ENCODE data around the gene POFUT2.

POFUT2 gene

DNA sequence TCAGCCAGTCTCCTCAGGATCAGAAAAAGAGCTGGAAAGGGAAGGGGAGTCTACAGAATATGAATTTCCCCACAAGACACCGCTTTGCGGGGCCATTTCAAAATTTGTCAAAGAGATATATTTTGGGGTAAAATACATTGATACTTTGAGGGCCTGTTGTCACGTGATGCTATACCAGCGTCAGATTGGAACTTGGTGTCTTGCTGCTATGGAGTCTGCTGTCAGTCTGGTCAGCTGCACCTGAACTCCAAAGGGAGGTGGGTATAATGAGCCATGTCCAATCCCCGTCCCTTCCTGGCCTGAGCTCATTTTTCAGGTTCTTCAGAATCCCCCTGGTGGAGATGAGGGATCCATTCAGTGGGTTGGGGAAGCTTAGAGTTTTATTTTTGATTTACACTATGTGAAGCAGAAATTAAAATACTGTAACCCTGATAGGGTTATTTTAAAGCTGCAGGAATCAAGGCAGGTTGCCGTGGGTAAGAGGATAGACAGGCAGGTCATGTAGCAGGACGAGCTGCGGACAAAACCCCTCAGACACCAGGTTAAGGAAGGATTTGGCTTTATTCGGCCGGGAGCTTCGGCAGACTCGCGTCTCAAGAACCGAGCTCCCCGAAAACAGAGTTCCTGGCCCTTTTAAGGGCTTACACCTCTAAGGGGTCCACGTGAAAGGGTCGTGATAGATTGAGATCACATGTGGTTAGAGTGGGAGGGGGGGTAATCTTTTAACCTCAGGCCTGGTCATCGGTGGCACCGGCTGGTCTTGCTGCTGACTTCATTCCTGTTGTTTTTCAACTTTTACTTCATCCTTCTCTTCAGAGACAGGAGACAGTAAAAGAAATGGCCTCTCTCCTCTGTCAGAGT lies 2.2 kb upstream of the POFUT2 start:
- no peaks in the 10 kb centered on the region for H3F3A ChIP-seq (ENCODE audit: insufficient read depth, low read length)
- no peak overlapping the region for H3K4me2 ChIP-seq (ENCODE audit: low read length)
- H2AFZ ChIP-seq (ENCODE audit: low read length) = no peak overlapping the region
- H3K9me3 ChIP-seq (ENCODE audit: low read length) = no peaks in the 10 kb centered on the region
- H3K9ac ChIP-seq (ENCODE audit: low read length) = no peak overlapping the region
- no peaks in the 10 kb centered on the region for H4K20me1 ChIP-seq (ENCODE audit: insufficient read depth, low read length)
- H3K4me1 ChIP-seq (ENCODE audit: insufficient read depth, low read length, severe bottlenecking) = peaks cover 6% of the 10 kb centered on the region
- H3K4me3 ChIP-seq (ENCODE audit: low read depth, low read length, poor library complexity, severe bottlenecking) = no peak overlapping the region
- H3K27ac ChIP-seq (ENCODE audit: low read depth, low read length, poor library complexity, severe bottlenecking) = no peak overlapping the region
- TF ChIP-seq, protein P1, sequence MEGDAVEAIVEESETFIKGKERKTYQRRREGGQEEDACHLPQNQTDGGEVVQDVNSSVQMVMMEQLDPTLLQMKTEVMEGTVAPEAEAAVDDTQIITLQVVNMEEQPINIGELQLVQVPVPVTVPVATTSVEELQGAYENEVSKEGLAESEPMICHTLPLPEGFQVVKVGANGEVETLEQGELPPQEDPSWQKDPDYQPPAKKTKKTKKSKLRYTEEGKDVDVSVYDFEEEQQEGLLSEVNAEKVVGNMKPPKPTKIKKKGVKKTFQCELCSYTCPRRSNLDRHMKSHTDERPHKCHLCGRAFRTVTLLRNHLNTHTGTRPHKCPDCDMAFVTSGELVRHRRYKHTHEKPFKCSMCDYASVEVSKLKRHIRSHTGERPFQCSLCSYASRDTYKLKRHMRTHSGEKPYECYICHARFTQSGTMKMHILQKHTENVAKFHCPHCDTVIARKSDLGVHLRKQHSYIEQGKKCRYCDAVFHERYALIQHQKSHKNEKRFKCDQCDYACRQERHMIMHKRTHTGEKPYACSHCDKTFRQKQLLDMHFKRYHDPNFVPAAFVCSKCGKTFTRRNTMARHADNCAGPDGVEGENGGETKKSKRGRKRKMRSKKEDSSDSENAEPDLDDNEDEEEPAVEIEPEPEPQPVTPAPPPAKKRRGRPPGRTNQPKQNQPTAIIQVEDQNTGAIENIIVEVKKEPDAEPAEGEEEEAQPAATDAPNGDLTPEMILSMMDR (IDR thresholded peaks at IDR 0.05; ENCODE audit: low read length) = no peak
- no peak for TF ChIP-seq EZH2 (IDR thresholded peaks at IDR 0.05; ENCODE audit: borderline replicate concordance, low read length)
- no peaks in the 10 kb centered on the region for H3K79me2 ChIP-seq (ENCODE audit: insufficient read depth, low read length)
- H3K27me3 ChIP-seq (ENCODE audit: insufficient read depth, low read length) = no peaks in the 10 kb centered on the region
- H3K36me3 ChIP-seq (ENCODE audit: insufficient read depth, low read length) = peaks cover 7% of the 10 kb centered on the region; the same call in 1 of the 2 replicates
- H3K9me2 ChIP-seq (ENCODE audit: low read depth, low read length) = no peaks in the 10 kb centered on the region

DNA sequence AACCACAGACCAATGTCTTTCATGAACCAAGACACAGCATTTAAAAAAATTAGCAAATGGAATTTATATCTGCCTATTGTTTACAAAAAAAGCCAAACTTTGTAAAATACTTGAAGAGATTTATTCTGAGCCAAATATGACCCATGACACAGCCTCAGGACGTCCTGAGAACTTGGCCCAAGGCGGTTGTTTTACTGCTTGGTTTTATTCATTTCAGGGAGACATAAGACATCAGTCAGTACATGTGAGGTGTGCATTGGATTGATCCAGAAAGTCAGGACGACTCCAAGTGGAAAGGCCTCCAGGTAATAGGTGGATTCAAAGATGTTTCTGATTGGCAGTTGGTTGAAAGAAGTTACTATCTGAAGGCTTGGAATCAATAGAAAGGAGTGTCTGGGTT lies 1.4 kb upstream of the POFUT2 start:
- Histone ChIP-seq H3K27me3 (ENCODE audit: insufficient read depth, low read length) (no peaks in the 10 kb centered on the region), H3K9me2 (ENCODE audit: low read depth, low read length) (no peaks in the 10 kb centered on the region), H3K27ac (ENCODE audit: low read depth, low read length, poor library complexity, severe bottlenecking) (no peak overlapping the region), H3K79me2 (ENCODE audit: insufficient read depth, low read length) (no peaks in the 10 kb centered on the region), H3K4me1 (ENCODE audit: insufficient read depth, low read length, severe bottlenecking) (peaks cover 6% of the 10 kb centered on the region), H4K20me1 (ENCODE audit: insufficient read depth, low read length) (no peaks in the 10 kb centered on the region), H3K9me3 (ENCODE audit: low read length) (no peaks in the 10 kb centered on the region), H3K4me3 (ENCODE audit: low read depth, low read length, poor library complexity, severe bottlenecking) (no peak overlapping the region), H3F3A (ENCODE audit: insufficient read depth, low read length) (no peaks in the 10 kb centered on the region), H3K36me3 (ENCODE audit: insufficient read depth, low read length) (peaks cover 9% of the 10 kb centered on the region; the same call in 1 of the 2 replicates), H3K9ac (ENCODE audit: low read length) (no peak overlapping the region), H3K4me2 (ENCODE audit: low read length) (no peak overlapping the region), H2AFZ (ENCODE audit: low read length) (no peak overlapping the region)
- no peak for TF ChIP-seq EZH2 (IDR thresholded peaks at IDR 0.05; ENCODE audit: borderline replicate concordance, low read length)
- TF ChIP-seq, protein P1 (IDR thresholded peaks at IDR 0.05; ENCODE audit: low read length) = no peak

DNA sequence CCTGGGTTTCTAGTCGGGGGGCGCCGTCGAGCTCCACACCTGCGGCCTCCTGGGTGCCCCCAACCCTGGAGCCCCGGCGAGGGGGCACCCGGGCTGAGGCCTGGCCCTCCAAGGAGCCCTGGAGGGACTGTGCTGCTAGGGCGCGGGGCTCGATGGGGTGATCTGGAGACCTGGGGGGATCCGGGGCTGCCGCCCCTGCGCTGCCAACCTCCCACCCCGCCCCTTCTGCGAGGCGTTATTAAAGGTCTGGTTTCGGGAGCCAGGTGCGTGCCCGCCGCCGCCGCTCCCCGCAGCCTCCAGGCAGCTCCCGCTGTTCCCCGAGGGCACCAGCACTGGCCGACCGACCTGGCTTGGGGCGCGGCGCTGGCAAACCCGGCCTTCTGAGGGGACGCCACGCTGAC lies 746 bp upstream of the POFUT2 start:
- no peak overlapping the region for H2AFZ ChIP-seq (ENCODE audit: low read length)
- peak overlapping the region; percentile 90 for H3K4me3 ChIP-seq (ENCODE audit: low read depth, low read length, poor library complexity, severe bottlenecking)
- peak overlapping the region; percentile 48 for H3K4me2 ChIP-seq (ENCODE audit: low read length)
- peaks cover 6% of the 10 kb centered on the region for H3K4me1 ChIP-seq (ENCODE audit: insufficient read depth, low read length, severe bottlenecking)
- no peaks in the 10 kb centered on the region for H4K20me1 ChIP-seq (ENCODE audit: insufficient read depth, low read length)
- peak overlapping the region; percentile 58; the same call in 1 of the 2 replicates for H3K9ac ChIP-seq (ENCODE audit: low read length)
- no peaks in the 10 kb centered on the region for H3K27me3 ChIP-seq (ENCODE audit: insufficient read depth, low read length)
- H3K27ac ChIP-seq (ENCODE audit: low read depth, low read length, poor library complexity, severe bottlenecking) = no peak overlapping the region
- TF ChIP-seq, protein P1 (IDR thresholded peaks at IDR 0.05; ENCODE audit: low read length) = no peak
- TF ChIP-seq EZH2 (IDR thresholded peaks at IDR 0.05; ENCODE audit: borderline replicate concordance, low read length) = no peak
- H3K9me2 ChIP-seq (ENCODE audit: low read depth, low read length) = no peaks in the 10 kb centered on the region
- no peaks in the 10 kb centered on the region for H3K9me3 ChIP-seq (ENCODE audit: low read length)
- H3K79me2 ChIP-seq (ENCODE audit: insufficient read depth, low read length) = no peaks in the 10 kb centered on the region
- peaks cover 9% of the 10 kb centered on the region; the same call in 1 of the 2 replicates for H3K36me3 ChIP-seq (ENCODE audit: insufficient read depth, low read length)
- H3F3A ChIP-seq (ENCODE audit: insufficient read depth, low read length) = no peaks in the 10 kb centered on the region

Data from OCI-LY1 (cell line).